Kidney (tissue), 22 donors: ENCODE measurements around the gene SCAMP1. TPM values are rescaled to one million over a fixed set of nuclear protein-coding genes. Genes with fewer than 3 reads are reported as not detected.

Source experiments
- DNase-seq, 5 donors: peaks; one replicate each; pipeline ENCODE4 v3.0.0-alpha.2; 2013 to 2020
- FAIRE-seq: peaks from 2 replicates; lab custom pipeline; 2012; peaks lifted over from hg19 to GRCh38; lab: Jason Lieb, UNC
- H3K27ac ChIP-seq, 2 donors: one replicate each; pipeline ENCODE4 v1.7.0; 2013; ENCODE audit warnings: low read depth in 2 of 2, low read length in 2 of 2, inconsistent platforms in 1 of 2
- H3K27me3 ChIP-seq: one replicate; pipeline ENCODE4 v1.7.1; 2013; ENCODE audit warnings: low read length, inconsistent platforms; ENCODE audit not compliant: control insufficient read depth, insufficient read depth
- H3K36me3 ChIP-seq, 3 donors: one replicate each; pipeline versions ENCODE4 v1.7.0 to v1.7.1; 2013; ENCODE audit warnings: low read length in 3 of 3, control low read depth in 1 of 3, inconsistent platforms in 1 of 3; ENCODE audit not compliant: insufficient read depth in 3 of 3, control insufficient read depth in 2 of 3
- H3K4me1 ChIP-seq, 3 donors: one replicate each; pipeline versions ENCODE4 v1.7.0 to v1.7.1; 2013; ENCODE audit warnings: low read length in 3 of 3, inconsistent platforms in 1 of 3, low read depth in 1 of 3; ENCODE audit not compliant: control insufficient read depth in 2 of 3, insufficient read depth in 2 of 3
- H3K4me3 ChIP-seq, 3 donors: one replicate each; pipeline versions ENCODE4 v1.7.0 to v1.8.1; 2013; ENCODE audit warnings: low read length in 3 of 3, control low read depth in 1 of 3, inconsistent platforms in 1 of 3
- H3K9ac ChIP-seq, 3 donors: one replicate each; pipeline versions ENCODE4 v1.7.0 to v1.7.1; 2013; ENCODE audit warnings: low read length in 3 of 3, control low read depth in 1 of 3, inconsistent platforms in 1 of 3
- H3K9me3 ChIP-seq, 3 donors: one replicate each; pipeline versions ENCODE4 v1.7.0 to v1.7.1; 2013; ENCODE audit warnings: low read length in 3 of 3, control low read depth in 1 of 3, inconsistent platforms in 1 of 3; ENCODE audit not compliant: control insufficient read depth in 2 of 3, insufficient read depth in 1 of 3
- intact Hi-C: fragments of 100-400 bp; cut with DNase I; formaldehyde crosslinking; loops from one replicate; pipeline ENCODE4 v1.11.1; 2022
- long read RNA-seq, 10 donors: library from polyadenylated mRNA in 1 of 10; unstranded in 1 of 10; transcript quantifications; one replicate each; pipeline ENCODE4 v2.0.0 and lab custom pipeline, GENCODE V29; 2021 to 2026
- polyA plus RNA-seq: library from polyadenylated mRNA; stranded (reverse); fragments of 350-450 nt; fragmentation: Illumina TruSeq; extraction: RNeasy Lipid Tissue Mini Kit (QIAGEN cat#74804); gene quantifications from one replicate; pipeline ENCODE4 v1.2.3, GENCODE V29; 2014; ENCODE audit warnings: low read depth, low replicate concordance; ENCODE audit not compliant: insufficient read depth
- total RNA-seq: library from RNA; stranded (reverse); fragmentation: NEBNext Ultra II Directional; extraction: Animal tissue kit (Norgen Biotek cat#: 25700); gene quantifications from one replicate; pipeline ENCODE4 v1.2.1, GENCODE V29; 2021
- TF ChIP-seq, protein P1 (sequence below): IDR thresholded peaks from 3 replicates; pipeline ENCODE4 v1.5.1; 2012; ENCODE audit warnings: mild to moderate bottlenecking, moderate library complexity, borderline replicate concordance; ENCODE audit not compliant: insufficient read depth; ENCODE audit errors: extremely low read depth
- donor health status: control.
- donor health status: control.
- donor health status: control.
- donor health status: control.
- donor health status: control.
- donor health status: DM: yes; HTN: yes; CAD: no.
- donor health status: Normal renal cell carcinoma (clear cell type).

The SCAMP1 gene, protein sequence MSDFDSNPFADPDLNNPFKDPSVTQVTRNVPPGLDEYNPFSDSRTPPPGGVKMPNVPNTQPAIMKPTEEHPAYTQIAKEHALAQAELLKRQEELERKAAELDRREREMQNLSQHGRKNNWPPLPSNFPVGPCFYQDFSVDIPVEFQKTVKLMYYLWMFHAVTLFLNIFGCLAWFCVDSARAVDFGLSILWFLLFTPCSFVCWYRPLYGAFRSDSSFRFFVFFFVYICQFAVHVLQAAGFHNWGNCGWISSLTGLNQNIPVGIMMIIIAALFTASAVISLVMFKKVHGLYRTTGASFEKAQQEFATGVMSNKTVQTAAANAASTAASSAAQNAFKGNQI
- total RNA-seq, result 42.1 TPM
- polyA plus RNA-seq, result 13.1 TPM
- long read RNA-seq, donor 1, full-length matches to known transcripts, result 9 of 9 reads
- long read RNA-seq, donor 1, partial matches to known transcripts, result 0 of 9 reads
- long read RNA-seq, donor 1, other reads (novel, unspliced or antisense), result 0 of 9 reads
- long read RNA-seq, donor 2, full-length matches to known transcripts, result 11 of 38 reads
- long read RNA-seq, donor 2, partial matches to known transcripts, result 27 of 38 reads
- long read RNA-seq, donor 2, other reads (novel, unspliced or antisense), result 0 of 38 reads
- long read RNA-seq, donor 3, full-length matches to known transcripts, result 16 of 35 reads
- long read RNA-seq, donor 3, partial matches to known transcripts, result 19 of 35 reads
- long read RNA-seq, donor 3, other reads (novel, unspliced or antisense), result 0 of 35 reads
- long read RNA-seq, donor 4, full-length matches to known transcripts, result 11 of 11 reads
- long read RNA-seq, donor 4, partial matches to known transcripts, result 0 of 11 reads
- long read RNA-seq, donor 4, other reads (novel, unspliced or antisense), result 0 of 11 reads
- long read RNA-seq, donor 5, result 0 reads
- long read RNA-seq, donor 6, full-length matches to known transcripts, result 13 of 43 reads
- long read RNA-seq, donor 6, partial matches to known transcripts, result 30 of 43 reads
- long read RNA-seq, donor 6, other reads (novel, unspliced or antisense), result 0 of 43 reads
- long read RNA-seq, donor 7, full-length matches to known transcripts, result 39 of 51 reads
- long read RNA-seq, donor 7, partial matches to known transcripts, result 1 of 51 reads
- long read RNA-seq, donor 7, other reads (novel, unspliced or antisense), result 11 of 51 reads
- long read RNA-seq, donor 8, full-length matches to known transcripts, result 8 of 20 reads
- long read RNA-seq, donor 8, partial matches to known transcripts, result 12 of 20 reads
- long read RNA-seq, donor 8, other reads (novel, unspliced or antisense), result 0 of 20 reads
- long read RNA-seq, donor 9, full-length matches to known transcripts, result 3 of 3 reads
- long read RNA-seq, donor 9, partial matches to known transcripts, result 0 of 3 reads
- long read RNA-seq, donor 9, other reads (novel, unspliced or antisense), result 0 of 3 reads
- long read RNA-seq, donor 10, full-length matches to known transcripts, result 7 of 7 reads
- long read RNA-seq, donor 10, partial matches to known transcripts, result 0 of 7 reads
- long read RNA-seq, donor 10, other reads (novel, unspliced or antisense), result 0 of 7 reads

DNA sequence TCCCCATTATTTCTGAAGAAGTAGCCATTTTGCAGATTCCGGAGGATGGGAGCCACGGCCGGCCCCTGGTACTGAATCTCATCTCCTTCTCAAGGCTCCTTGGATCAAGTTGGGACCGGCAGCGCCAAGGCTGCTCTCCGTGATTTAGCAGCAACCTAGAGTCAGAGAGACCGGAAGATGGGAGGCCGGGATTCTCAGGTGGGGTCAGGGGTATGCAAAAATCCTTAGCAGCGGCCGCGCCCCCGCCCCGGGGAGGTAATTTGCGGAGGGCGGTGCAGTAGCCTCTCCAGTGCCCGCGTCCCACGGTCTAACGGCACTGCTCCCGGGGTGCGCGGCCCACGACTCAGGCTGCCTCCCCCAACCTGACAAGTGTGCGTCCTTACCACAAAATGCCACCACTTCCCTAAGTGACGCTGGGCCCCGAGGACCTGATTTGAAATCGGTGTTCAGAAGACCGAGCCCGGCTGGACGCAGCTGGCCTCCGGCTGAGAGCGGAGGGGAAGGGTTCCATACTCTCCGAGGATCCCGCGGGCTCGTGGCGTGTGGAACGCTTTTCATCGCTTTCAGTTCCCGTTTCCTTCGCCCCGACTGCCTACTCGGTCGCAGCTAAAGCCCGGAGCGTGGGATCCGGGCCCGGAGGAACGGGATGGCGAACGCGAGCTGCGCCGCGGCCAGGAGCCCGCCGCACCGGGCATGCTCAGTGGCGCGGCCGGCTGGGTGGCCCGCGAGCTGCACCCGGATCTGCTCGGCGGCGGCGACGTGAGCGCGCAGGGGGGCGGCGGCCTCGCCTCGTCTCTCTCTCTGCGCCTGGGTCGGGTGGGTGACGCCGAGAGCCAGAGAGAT is at the start of gene SCAMP1:
Gene SCAMP1 (plus strand): TSS at position 787 of the 843 bp plus-strand sequence. CDS start 55 bp downstream, at position 842.
- intact Hi-C loops, result loop anchor here (5.0 kb wide), 1 partner anchor 48 kb away; no protein-coding TSS in a partner anchor
- FAIRE-seq, result no peak
- H3K9ac ChIP-seq, result peak within 1 kb of the TSS; percentile 80 to 92 (median 90)

DNA sequence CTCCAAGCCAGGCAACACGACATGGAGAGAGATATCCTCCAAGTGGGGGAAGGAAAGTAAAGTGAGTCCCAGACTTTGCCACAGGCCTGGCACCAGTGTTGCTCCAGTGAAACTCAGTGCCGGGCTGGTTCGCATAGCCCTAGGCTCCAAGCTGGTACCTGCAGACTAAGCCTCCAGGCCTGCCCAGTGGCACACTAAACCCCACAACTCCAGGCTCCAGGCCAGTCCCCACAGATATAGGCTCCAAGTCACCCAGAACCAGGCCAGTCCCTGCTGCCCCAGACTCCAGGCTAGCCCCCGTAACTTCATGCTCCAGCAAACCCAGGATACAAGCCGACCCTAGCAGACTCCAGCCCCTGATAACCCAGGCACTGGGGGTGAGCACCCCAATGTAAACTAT is 42.9 kb upstream of the SCAMP1 start:
- Histone ChIP-seq H3K4me1 (no peaks in the 10 kb centered on the region), H3K27me3 (no peaks in the 10 kb centered on the region), H3K4me3 (no peak overlapping the region), H3K36me3 (no peaks in the 10 kb centered on the region), H3K27ac (no peak overlapping the region), H3K9me3 (no peaks in the 10 kb centered on the region), H3K9ac (no peak overlapping the region)
- no peak for FAIRE-seq
- TF ChIP-seq, protein P1, sequence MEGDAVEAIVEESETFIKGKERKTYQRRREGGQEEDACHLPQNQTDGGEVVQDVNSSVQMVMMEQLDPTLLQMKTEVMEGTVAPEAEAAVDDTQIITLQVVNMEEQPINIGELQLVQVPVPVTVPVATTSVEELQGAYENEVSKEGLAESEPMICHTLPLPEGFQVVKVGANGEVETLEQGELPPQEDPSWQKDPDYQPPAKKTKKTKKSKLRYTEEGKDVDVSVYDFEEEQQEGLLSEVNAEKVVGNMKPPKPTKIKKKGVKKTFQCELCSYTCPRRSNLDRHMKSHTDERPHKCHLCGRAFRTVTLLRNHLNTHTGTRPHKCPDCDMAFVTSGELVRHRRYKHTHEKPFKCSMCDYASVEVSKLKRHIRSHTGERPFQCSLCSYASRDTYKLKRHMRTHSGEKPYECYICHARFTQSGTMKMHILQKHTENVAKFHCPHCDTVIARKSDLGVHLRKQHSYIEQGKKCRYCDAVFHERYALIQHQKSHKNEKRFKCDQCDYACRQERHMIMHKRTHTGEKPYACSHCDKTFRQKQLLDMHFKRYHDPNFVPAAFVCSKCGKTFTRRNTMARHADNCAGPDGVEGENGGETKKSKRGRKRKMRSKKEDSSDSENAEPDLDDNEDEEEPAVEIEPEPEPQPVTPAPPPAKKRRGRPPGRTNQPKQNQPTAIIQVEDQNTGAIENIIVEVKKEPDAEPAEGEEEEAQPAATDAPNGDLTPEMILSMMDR, result no peak
- DNase-seq, result no peak
- intact Hi-C loops, result no loop called here

More for the DNA sequence above, at the start of gene SCAMP1:
- Histone ChIP-seq H3K4me1 (peaks cover 0 to 11% (median 4%) of the 10 kb centered on the region in 3 donors), H3K4me3 (peak within 1 kb of the TSS; percentile 88 to 96 (median 88)), H3K36me3 (no peaks in the 10 kb centered on the region), H3K9me3 (no peaks in the 10 kb centered on the region), H3K27me3 (no peaks in the 10 kb centered on the region), H3K27ac (peak within 1 kb of the TSS; percentile 91 to 93)
- peak; percentile 95 to 98 (median 96) for DNase-seq
- TF ChIP-seq, protein P1, result peak; percentile 8

DNA sequence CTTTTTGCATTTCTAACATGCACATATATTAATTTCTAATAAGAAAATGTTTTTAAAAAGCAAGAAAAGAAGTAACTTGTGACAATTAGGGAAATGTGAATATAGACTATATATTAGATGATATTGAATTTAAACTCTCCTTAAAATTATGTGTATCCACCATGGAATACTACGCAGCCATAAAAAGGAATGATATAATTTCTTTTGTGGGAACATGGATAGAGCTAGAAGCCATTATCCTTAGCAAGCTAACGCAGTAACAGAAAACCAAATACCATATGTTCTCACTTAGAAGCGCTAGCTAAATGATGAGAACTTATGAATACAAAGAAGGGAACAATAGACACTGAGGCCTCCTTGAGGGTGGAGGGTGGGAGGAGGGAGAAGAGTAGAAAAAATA is 42.1 kb upstream of the SCAMP1 start:
- intact Hi-C loops, result no loop called here
- TF ChIP-seq, protein P1, result no peak
- Histone ChIP-seq H3K36me3 (no peaks in the 10 kb centered on the region), H3K9me3 (no peaks in the 10 kb centered on the region), H3K4me3 (no peak overlapping the region), H3K27ac (no peak overlapping the region), H3K9ac (no peak overlapping the region), H3K27me3 (no peaks in the 10 kb centered on the region), H3K4me1 (no peaks in the 10 kb centered on the region)
- DNase-seq, result no peak
- FAIRE-seq, result no peak
